GM12865 (cell line): ENCODE results near the gene KLK3.
A peak's percentile ranks its signal among the peaks of the same experiment; 100 is the strongest.
"Not testable (repeated sequence)": the region's sequence is repeated elsewhere in the genome, so short reads cannot be mapped to it uniquely, and the experiment has no call there.

Source experiments
- DNase-seq: peaks from one replicate; pipeline ENCODE4 v3.0.0; 2010; ENCODE audit warnings: low read depth
- H3K4me3 ChIP-seq: 2 replicates; pipeline ENCODE4 v1.5.1; 2011; ENCODE audit warnings: mild to moderate bottlenecking, low read depth, low read length, control low read depth
- TF ChIP-seq, protein P1 (sequence below): IDR thresholded peaks from 2 replicates; pipeline ENCODE4 v1.5.1; 2011; ENCODE audit warnings: low read length, control low read depth, low read depth, inconsistent platforms; ENCODE audit not compliant: insufficient read depth; ENCODE audit errors: missing control alignments

The KLK3 gene

DNA sequence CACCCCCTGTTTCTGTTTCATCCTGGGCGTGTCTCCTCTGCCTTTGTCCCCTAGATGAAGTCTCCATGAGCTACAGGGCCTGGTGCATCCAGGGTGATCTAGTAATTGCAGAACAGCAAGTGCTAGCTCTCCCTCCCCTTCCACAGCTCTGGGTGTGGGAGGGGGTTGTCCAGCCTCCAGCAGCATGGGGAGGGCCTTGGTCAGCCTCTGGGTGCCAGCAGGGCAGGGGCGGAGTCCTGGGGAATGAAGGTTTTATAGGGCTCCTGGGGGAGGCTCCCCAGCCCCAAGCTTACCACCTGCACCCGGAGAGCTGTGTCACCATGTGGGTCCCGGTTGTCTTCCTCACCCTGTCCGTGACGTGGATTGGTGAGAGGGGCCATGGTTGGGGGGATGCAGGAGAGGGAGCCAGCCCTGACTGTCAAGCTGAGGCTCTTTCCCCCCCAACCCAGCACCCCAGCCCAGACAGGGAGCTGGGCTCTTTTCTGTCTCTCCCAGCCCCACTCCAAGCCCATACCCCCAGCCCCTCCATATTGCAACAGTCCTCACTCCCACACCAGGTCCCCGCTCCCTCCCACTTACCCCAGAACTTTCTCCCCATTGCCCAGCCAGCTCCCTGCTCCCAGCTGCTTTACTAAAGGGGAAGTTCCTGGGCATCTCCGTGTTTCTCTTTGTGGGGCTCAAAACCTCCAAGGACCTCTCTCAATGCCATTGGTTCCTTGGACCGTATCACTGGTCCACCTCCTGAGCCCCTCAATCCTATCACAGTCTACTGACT, at the start of gene KLK3:
Gene KLK3, plus strand, starts transcription at position 280 of the 775 bp plus-strand sequence. Its CDS starts 41 bp downstream, at position 321.
- TF ChIP-seq, protein P1, sequence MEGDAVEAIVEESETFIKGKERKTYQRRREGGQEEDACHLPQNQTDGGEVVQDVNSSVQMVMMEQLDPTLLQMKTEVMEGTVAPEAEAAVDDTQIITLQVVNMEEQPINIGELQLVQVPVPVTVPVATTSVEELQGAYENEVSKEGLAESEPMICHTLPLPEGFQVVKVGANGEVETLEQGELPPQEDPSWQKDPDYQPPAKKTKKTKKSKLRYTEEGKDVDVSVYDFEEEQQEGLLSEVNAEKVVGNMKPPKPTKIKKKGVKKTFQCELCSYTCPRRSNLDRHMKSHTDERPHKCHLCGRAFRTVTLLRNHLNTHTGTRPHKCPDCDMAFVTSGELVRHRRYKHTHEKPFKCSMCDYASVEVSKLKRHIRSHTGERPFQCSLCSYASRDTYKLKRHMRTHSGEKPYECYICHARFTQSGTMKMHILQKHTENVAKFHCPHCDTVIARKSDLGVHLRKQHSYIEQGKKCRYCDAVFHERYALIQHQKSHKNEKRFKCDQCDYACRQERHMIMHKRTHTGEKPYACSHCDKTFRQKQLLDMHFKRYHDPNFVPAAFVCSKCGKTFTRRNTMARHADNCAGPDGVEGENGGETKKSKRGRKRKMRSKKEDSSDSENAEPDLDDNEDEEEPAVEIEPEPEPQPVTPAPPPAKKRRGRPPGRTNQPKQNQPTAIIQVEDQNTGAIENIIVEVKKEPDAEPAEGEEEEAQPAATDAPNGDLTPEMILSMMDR = no peak
- no peak for DNase-seq
- H3K4me3 ChIP-seq = no peak within 1 kb of the TSS

DNA sequence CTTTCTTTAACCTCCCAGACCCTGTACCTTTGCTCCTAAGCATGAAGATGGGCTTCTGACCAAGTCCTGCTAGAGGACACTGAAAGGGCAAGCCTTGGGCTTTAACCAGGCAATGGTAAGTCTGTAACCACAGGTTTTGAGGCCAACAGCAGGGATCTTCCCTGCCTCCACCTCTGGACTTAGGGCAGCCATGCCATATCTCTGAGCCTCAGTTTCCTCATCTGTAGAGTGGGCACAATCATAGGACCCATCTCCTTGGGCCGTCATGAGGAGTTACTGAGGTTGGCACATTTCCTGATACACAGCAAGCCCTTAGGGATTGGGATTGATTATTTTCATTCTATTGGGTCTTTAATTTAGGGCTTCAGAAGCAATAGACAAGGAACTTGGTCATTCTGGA, 45.9 kb upstream of the KLK3 start:
- DNase-seq = no peak
- TF ChIP-seq, protein P1 = no peak
- H3K4me3 ChIP-seq = no peak overlapping the region

DNA sequence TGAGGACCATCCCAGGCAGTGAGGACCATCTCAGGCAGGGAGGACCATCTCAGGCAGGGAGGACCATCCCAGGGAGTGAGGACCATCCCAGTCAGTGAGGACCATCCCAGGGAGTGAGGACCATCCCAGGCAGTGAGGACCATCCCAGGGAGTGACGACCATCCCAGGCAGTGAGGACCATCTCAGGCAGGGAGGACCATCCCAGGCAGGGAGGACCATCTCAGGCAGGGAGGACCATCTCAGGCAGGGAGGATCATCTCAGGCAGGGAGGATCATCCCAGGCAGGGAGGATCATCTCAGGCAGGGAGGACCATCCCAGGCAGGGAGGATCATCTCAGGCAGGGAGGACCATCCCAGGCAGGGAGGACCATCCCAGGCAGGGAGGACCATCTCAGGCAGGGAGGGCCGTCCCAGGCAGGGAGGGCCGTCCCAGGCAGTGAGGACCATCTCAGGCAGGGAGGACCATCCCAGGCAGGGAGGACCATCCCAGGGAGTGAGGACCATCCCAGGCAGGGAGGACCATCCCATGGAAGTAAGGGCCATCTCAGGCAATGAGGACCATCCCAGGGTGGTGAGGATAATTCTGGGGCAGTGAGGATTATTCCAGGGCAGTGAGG, 43.0 kb upstream of the KLK3 start:
- not testable (repeated sequence) for DNase-seq, H3K4me3 ChIP-seq

DNA sequence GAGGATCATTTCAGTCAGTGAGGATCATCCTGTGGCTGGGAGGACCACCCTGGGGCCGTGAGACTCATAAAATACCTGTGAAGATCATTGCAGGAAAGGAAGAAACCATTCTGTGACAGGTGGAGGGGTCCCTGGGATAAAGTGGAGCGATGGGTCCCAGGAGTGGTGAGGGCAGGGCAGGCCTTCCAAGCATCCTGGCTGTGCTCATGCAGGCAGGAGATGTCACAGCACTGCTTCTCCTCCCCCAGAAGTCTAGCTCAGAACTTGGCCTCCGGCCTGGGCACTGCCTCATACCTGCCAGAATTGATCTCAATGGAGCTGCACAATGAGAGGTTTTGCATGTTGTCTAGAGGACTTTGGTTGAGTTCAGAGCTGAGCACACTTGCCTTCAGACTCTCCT, 42.2 kb upstream of the KLK3 start:
- TF ChIP-seq, protein P1 = no peak
- no peak for DNase-seq

DNA sequence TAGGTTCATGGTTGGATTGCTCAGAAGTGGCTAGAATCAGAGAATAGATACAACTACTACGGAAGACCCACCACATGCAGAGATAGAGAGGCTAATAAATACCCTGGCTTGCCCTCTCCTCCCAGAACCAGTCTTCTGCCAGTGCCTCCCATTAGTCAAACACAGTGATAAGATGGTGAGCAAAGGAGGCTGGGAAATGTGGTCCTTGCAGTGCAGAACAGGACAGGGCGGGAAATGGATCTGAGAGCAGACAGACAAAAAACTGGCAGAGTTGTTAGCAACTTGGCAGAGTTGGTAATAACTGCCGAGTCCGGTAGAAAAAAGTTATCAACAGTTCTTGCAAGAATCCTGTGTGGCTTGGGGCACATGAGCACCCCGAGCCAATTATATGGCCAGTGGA, 39.8 kb upstream of the KLK3 start:
- TF ChIP-seq, protein P1 = no peak
- no peak overlapping the region for H3K4me3 ChIP-seq
- DNase-seq = no peak

More for the DNA sequence above, 42.2 kb upstream of the KLK3 start:
- no peak overlapping the region for H3K4me3 ChIP-seq

DNA sequence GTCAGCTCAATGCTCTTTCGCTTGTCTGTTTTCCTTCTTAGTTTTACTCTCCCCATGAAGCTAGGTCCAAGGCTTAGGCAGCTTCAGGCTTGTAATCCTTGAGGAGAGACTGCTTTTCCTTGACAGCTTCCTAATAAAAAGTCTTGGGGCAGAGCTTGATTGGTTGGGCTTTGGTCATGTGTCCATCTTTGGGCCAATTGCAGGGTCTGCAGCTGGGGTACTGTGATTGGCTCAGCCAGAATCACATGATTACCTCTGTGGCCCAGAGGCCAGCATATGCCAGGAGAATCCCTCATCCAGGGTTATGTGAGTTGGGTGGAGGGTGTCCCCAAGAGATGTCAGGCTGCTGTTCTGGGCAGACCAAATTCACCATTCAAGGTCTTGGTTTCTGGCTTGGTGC, 39.3 kb upstream of the KLK3 start:
- DNase-seq = no peak
- H3K4me3 ChIP-seq = no peak overlapping the region

DNA sequence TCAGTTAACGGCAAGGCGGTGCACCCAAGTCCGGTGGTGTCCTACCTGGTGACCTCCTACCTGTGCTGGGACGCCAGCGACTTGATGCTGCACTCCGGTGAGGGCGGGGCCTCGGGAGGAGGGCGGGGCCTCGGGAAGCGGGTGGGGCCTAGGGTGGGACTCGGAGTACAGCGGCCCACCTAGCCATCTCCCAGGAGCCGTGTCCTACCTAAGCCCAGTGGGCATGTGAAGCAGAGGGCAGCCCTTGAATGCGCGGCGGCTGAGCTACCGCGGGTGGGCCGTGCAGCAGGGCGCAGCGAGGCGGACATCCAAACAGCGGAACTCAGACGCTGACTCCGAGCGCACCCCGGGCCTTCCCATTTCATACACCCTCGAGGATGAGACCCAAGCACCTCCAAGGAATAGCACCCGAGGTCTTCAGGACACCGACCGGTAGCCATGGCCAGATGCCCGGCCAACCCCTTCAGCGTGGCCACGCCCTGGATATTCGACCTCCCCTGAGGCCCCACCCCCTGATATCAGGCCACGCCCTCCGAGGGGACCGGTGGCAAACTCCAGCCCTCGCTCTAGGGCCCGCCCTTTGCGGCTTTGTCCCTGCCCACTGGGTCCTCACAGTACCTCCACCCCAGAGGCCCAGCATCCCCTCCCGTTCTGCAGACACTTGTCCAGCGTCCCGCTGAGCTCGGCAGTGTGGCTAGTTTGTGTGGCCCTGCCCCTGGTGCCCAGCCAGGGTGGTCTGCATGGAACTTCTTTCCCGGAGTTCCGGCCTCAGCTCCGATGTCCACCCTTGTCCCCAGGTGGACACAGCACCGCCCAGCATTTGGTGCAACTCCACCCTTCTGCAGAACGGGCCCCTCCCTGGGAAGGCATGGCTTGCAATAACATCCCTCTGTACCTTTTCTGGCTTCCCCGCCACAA, 36.5 kb upstream of the KLK3 start:
- peak overlapping the region; percentile 59 for H3K4me3 ChIP-seq
- peak; percentile 91 for DNase-seq
- TF ChIP-seq, protein P1 = no peak

More for the DNA sequence above, 39.3 kb upstream of the KLK3 start:
- TF ChIP-seq, protein P1 = no peak
